ENCODE results near the gene PRKCE.
A peak's percentile ranks its signal among the peaks of the same experiment; 100 is the strongest.

The PRKCE gene

DNA sequence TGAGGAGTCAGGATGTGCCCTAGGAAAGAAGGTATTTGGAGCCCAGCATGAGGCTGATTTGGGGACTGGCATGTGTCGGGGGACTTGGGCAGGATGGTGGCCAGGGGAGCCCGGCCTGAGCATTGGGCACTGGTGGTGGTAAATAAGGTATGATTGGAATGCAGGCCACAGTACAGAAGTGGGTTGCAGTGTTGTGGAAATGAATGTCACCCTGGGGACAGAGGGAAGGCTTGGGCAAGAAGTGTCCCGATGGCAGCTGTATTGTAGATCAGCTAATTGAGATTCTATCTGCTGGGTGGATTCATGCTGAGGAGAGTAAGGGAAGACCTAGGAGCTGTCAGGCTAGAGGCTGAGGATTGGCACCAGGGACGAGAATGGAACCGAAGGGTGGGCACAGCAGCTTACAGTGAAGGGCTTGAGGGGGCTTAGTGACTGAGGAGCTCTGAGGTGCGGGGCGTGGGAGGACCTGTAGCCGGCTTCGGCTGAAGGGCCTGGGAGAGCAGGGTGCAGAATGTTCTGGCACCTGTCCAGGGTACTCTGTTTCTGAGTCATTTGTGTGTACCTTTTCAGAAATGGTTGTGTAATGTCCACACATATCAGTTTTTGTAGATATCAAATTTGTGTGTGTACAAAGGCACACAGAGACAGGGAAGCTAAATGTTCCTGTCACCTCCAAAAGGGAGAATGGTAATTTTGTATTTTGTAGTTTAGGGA is 170.2 kb downstream of the PRKCE start:
- DNase-seq (ENCODE audit: low read depth, low spot score): peak; percentile 33
- no peak overlapping the region for H3K27ac ChIP-seq

DNA sequence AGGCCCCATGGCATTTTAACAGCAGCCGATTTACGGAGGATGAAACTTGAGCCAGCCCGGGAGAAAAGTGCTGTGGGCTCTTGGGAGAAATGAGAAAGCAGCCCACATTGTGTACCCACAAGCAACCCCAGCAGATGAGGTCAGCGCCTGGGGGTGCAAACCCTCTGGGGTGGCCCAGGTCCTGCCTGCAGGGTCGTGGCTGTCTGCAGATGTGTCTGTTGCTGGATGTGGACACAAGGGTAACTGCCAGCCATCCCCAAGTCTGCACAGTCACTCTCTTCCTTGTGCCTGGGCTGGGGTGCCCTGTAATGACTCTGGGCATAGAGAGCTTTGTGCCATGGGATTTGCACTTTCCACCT is 170.8 kb downstream of the PRKCE start:
- DNase-seq (ENCODE audit: low read depth, low spot score): no peak
- H3K27ac ChIP-seq: no peak overlapping the region

DNA sequence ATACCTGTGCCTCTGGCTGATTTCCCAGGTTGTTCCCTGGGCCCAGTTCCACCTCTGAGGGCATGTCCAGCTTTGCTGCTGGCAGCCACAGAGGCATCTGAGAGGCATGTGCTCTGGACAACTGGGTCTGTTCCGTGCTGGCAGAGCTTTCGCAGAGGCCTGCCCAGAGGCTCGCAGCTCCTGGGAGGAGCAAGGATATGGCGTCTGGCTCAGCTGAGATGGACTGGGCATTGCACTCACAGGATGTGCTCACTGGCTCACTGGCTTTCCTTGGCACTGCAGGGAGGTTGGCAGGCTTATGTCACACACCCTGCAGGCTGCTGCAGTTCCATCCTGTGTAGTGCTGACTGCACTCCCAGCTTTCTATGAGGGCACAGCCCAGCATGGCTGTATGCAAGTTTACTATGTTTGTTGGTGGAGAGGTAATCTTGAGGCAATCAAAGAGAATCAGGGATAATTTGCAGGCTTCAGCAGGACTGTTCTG is 172.3 kb downstream of the PRKCE start:
- peak overlapping the region; percentile 38 for H3K27ac ChIP-seq
- peak; percentile 33 for DNase-seq (ENCODE audit: low read depth, low spot score)

DNA sequence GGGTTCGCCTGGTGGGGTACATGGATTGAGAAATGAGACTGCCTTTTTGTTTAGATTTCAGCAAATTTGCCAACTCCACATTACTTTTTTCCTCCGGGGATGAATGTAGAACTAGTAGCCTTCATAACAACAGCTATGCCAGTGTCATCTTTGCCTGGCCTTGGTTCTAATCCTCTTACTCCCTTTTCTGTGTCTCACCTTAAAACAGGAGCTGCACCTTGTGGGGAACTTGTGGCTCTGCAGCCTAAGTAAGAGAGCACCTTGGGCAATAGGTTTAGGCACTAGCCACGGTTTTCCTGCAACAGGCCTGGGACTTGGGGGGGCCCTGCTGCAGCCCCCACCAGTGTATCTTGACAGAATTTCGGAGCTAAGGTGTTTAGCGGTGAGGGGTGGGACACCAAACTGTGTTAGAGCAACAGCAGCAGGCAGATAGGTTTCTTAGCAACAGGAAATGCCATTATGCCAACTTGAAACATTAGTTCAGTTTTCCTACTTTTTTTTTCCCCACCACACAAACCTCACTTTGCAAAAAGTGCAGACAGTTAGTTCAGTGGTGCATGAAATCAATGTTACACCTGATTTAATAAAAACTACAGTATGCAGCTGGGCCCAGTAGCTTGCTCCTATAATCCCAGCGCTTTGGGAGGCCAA is 173.7 kb downstream of the PRKCE start:
- no peak overlapping the region for H3K27ac ChIP-seq
- no peak for DNase-seq (ENCODE audit: low read depth, low spot score)

DNA sequence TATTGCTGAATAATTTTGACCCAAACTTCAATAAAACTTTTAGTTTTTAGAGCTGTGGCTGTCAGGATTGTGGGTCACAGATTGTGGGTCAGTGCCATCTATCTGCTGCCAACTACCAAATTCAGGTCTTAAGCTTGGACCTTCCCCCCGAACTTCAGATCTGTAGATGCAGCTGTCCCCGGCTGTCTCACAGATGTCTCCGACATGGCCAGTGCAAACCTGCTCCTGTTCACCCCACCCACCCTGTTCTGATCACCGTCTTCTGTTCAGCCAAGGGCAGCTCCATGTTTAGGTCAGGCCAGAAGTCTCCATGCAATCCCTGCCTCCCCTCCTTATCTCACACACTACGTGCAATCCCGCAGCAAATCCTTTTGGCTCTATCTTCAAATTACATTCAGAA is 175.0 kb downstream of the PRKCE start:
- DNase-seq (ENCODE audit: low read depth, low spot score): no peak
- no peak overlapping the region for H3K27ac ChIP-seq

DNA sequence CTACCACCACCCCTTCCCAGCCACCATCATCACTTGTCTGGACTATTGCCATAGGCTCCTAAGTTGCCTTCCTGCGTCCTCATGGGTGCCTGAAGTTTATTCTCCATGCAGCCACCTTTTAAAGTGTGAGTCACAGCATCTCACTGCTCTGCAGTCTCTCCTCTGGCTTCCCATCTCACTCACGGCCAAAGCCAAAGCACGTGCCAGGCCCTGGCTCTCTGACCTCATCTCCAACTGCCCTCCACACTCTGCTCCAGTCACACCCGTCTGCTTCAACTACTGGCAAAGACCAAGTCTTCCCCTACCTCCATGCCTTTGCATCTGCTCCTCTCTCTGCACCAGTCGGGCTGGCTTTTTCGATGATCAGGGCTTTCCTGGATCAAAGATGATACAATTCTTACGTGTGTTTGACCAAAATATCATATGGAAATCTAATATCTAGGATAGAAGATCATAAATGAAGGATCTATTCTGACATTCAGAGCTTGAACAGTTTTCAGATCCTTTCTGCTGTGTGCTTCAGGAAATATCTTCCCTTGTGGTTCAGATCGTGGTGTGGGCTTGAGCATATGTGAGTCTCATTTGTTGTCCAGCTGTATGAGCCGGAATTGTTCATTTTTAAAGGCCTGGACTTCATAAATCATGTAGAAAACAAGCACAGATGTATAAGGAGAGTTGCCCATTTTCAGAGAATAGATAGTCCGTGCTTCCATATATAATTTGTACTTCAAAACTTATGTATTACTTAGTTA is 175.6 kb downstream of the PRKCE start:
- DNase-seq (ENCODE audit: low read depth, low spot score): no peak
- no peak overlapping the region for H3K27ac ChIP-seq

DNA sequence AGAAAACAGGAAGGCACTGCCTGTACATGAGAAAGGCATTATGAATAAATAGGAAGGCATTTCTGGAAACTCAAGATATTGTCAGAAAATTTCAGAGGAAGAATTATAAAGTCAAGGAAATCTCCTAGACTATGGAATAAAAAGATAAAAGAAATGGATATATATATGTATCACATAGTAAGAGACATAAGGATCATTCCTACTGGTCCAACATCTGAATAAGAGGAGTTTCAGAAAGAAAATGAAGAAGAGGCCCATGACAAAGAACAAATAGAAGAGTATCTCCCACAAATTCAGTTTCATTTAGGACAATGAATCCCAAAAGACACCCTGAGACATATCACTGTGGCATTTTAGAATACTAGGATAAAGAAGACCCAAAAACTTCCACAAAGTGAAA is 178.8 kb downstream of the PRKCE start:
- H3K27ac ChIP-seq: no peak overlapping the region
- DNase-seq (ENCODE audit: low read depth, low spot score): no peak

DNA sequence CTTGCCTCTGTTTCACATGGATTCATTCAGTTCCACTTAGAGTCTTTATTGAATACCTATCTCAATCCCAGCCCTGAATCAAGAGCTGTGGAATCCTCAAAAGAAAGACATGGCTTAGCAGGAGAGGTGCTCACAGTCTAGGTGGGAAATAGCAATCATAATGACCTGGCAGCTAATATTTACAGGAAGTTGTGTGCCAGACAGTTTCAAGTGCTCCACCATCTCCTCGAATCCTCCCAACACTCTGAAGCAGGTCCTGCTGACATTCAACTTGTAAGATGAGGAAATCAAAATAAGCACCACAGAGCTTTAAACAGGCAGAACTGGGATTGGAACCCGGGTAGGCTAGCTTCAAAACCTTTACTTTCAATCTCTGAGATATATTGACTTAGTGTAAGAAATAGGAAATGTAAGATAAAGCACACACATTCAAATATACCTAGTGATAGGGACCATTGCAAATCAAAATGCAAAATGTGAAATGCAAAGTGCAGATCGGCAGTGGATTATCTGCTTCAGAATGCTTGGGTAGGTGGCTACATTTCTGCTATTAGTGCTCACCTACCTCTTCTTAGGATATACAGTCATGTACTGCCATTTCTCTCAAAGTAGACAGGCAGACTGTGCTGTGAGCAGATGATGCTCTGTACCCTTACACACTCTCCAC is 182.0 kb downstream of the PRKCE start:
- DNase-seq (ENCODE audit: low read depth, low spot score): no peak
- H3K27ac ChIP-seq: no peak overlapping the region

DNA sequence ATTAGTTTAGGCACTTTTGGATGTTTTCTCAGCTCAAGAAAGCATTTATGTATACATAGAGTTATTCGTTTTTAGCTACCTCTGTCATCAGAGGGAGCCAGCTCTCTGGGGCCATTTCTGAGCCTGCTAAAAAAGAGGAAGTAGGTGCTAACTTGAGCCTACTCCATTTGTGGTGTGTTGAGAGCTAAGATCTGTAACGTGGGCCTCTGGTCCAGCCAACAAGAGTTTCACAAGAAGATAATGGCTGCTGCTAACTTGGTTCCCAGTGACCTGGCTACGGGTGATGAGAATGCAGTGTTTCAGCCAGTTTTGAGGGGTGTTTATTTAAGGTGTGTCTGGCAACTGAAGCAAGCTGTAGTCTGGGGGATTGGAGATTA is 182.5 kb downstream of the PRKCE start:
- no peak overlapping the region for H3K27ac ChIP-seq
- no peak for DNase-seq (ENCODE audit: low read depth, low spot score)

DNA sequence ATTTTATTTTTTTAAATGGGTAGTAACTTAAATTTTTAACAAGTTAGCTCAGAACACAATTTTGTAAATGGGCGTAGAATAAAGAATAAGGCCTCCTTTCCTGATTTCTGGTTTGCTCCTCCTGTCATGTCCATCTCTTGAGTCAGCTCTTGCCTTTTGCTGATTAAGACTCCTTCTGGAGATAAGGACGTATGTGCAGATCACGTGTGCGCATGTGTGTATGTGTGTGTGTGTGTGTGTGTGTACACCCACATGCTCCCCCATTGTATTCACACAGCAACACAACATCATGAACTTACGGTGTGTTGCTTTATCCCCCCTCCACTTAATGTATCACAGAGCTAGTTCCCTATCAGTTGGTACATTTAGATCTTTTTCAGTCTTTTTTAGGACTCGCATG is 182.9 kb downstream of the PRKCE start:
- DNase-seq (ENCODE audit: low read depth, low spot score): no peak
- H3K27ac ChIP-seq: no peak overlapping the region

DNA sequence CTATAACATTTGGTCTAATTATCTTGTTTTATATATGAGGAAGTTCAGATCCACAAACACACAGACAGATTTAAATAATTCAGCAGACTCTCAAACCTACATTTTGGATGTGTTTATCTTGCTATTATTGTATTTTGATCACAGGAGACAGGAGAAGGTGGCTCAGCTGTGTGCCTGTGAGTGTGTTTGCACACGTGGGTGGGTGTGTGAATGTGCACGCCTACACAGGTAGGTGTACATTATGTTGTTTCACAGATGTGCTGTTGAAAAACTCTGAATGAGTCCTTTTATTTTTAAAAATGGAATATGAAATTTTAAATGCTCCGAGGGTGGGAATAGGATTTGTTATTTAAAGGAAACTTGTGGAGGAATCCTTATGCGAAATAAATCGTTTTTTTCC is 183.4 kb downstream of the PRKCE start:
- DNase-seq (ENCODE audit: low read depth, low spot score): no peak
- no peak overlapping the region for H3K27ac ChIP-seq

DNA sequence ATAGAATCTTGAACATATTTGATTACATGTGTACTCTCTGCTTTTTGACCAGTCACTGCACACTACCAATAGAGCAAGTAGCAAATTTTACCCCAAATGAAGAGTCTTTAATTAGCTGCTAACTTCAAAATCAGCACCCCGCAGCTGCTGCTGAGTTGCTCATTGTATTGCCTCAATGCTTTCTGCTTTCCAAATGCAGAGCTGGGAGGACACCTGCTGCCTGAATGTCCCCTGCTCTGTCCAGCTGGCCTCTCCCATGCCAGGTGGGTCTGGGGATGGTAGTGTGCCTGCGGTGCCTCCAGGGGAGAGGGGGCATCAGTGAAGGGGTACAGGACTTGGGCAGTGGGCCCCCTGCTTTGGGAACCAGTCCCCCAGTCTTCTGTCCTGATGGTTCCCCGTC is 184.8 kb downstream of the PRKCE start:
- H3K27ac ChIP-seq: no peak overlapping the region
- no peak for DNase-seq (ENCODE audit: low read depth, low spot score)

DNA sequence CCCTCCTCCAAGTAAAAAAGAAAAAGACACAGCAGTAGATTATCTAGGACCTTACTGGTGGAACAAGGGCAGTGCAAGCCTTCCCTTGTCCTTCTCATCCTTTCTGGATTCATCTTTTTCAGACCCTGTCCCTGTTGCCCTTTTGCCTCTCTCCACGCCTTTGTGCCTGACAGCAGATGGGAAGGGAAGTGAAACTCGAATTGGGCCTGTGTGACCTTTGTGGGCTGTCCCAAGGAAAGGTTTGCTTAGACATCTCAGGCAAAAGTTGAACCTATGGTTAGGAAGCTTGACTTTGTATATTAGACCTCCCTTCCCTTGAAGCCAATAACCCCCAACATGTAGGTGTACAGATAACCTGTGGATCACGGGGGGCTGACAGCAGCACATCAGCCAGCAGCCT is 185.3 kb downstream of the PRKCE start:
- no peak overlapping the region for H3K27ac ChIP-seq
- DNase-seq (ENCODE audit: low read depth, low spot score): no peak

DNA sequence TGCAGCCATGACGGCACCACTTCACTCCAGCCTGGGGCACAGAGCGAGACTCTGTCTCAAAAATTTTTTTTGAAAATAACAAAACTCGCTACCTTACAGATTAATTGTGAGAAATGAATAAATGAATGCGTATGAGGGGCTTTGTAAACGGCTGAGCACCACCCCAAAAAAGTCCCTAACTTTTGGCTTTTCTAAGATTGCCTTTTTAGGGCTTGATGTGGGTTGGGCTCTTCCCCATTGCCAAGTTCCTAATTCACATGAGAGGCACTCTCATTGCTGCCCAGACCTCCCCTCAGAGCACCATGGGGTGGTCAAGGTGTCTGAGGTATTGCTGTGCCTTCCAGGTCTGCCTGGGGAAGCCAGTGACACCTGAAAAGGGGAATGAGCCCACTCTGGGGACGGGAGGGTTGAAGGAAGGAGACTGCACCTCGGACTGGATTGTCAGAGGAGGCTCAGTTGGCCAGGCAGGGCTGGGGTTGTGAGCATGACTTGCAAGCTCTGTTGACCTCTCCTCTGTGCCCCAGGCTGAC is 186.4 kb downstream of the PRKCE start:
- H3K27ac ChIP-seq: no peak overlapping the region
- no peak for DNase-seq (ENCODE audit: low read depth, low spot score)

DNA sequence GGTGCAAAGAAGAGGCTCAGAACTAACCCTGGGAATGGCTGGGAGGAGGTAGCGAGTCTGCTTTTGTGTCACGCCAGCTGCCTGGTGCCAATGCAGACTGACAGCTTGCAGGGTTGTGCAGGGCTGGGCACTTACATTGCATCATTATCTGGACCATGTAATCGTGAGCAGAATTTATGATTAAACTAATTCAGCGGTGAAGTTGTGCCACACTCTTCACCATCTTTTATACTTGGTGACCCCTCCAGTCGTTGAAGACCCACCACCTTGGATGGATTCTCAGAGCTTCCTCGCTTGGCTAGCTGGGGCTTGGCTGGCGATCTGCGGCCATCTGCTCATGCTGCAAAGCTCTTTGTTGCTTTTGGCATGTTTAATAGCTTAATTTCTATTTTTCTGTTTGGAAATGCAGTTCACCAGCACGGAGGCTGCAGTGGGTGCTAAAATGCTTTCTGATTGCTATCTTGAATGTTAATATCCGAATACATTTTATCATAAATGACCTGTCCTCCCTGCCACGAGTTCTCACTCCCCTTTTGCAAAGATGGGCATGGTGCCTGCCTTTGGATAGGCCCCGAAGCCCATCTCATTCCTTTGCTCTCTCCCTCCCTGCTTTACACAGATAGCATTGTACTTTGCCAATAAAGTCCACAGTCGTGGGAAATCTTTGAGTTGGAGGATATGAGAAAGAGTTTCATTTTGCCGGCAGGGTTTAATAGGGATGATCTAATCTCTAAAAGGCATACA is 188.2 kb downstream of the PRKCE start:
- H3K27ac ChIP-seq: no peak overlapping the region
- DNase-seq (ENCODE audit: low read depth, low spot score): no peak

DNA sequence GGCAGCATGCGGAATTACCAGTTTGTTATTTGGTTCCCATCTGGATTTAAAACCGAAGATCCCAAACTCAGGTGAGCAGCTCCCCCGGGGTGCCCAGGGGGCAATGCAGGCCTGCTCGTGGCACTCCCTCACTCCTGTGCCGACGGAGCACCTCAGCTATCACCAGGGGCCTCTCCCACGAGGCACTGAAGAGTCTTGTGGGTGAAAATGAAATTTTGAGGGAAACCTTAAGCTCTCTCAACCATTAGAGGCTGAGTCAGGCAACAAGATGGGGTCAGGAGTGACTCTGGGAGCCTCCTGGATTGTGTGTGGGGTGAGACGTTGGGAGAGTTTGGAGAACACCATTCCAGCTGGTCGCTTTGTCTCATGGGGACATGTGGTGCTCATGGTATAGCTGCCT is 189.0 kb downstream of the PRKCE start:
- no peak overlapping the region for H3K27ac ChIP-seq
- no peak for DNase-seq (ENCODE audit: low read depth, low spot score)

DNA sequence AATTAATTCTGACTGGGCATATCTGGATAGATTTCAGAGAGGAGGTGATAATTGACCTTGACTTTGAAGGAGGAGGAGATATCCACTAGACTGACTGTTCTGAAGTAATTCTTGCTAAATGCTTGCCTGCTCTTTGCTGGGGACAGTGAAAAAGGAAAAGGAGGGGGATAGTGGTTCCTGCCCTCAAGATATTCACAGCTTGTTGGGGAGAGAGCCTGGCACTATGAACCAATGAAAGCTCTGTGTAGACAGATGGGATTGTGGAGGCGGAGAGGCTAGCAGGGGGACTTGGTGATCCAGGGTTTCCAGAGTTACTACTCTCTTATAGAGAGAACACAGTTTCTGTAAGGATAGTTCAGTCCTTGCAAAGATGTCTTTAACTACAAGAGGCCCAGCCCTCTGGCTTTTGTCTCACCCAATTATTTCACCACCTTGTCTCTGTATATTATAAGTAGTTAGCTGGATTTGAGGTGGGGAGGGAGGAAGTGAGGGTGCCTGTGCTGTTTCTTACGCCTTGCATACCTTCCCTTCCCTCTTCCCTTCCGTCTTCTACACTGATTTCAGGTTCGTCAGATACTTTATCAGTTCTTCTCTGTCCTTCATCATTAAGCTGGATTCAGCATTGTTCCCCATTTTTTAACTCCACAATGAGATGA is 190.4 kb downstream of the PRKCE start:
- no peak overlapping the region for H3K27ac ChIP-seq
- no peak for DNase-seq (ENCODE audit: low read depth, low spot score)

DNA sequence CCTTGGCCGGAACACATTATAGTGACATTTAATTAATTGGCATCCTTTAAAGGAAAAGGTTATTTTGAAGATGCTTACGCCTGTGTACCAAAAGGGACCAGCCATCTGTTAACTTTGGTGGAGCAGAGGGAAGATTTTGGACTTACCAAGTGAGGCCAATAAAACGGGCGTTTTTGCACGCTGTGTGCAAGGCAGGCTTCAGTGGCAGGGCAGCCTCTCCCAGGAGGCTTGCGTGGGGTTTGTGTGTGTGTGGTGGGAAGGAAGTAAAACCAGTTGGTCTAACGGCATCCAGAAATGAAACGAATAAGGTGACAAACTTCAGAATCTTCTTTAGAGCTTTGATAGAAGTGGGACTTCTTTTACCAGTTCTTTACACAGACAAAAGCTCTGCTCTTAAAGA is 191.7 kb downstream of the PRKCE start:
- no peak overlapping the region for H3K27ac ChIP-seq

DNA sequence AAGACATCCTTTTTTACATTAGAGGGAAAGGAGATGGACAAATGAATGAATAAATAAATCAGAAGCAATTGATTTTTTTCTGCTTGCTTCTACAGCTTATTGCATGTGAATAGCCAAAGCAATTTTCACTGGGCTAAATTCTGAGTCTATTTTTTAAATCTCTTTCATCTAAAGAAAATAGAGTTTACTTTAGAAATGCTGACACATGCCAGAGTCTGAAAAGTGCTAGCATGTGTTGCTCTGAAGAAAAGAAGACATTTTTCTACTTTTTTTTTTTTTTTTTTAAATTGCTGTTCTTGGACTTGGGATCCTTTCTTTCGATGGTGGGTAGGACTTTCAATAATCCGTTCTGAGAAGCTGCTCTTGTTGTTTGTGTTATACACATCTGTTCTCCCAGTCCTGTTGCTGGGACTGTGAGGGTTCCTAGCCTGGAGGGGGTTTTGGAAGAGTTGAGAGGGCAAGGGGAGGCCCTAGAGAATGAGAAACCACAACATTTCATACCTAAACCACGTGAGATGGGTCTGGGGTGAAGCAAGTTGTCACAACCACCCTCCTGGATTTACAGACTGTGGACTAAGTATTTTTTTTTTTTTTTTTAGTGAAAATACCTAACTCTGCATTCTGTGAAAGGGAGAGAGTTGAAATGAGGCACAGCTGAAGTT is 193.5 kb downstream of the PRKCE start:
- no peak for DNase-seq (ENCODE audit: low read depth, low spot score)
- no peak overlapping the region for H3K27ac ChIP-seq

More for the DNA sequence above, 191.7 kb downstream of the PRKCE start:
- no peak for DNase-seq (ENCODE audit: low read depth, low spot score)
